Neural progenitor cell (in vitro differentiated cells): ENCODE results near the gene ZNF408. TPM values are rescaled to one million over a fixed set of nuclear protein-coding genes. Genes with fewer than 3 reads are reported as not detected.
"Not testable (repeated sequence)": the region's sequence is repeated elsewhere in the genome, so short reads cannot be mapped to it uniquely, and the experiment has no call there.

ENCODE experiments used
- DNase-seq: peaks from one replicate; pipeline ENCODE4 v3.0.0-alpha.2; 2016; ENCODE audit warnings: low spot score
- H2AFZ ChIP-seq: fragments of 200-600 bp; sonication (generic); replicated peaks from 2 replicates; pipeline ENCODE4 v1.6.1; 2016; ENCODE audit warnings: antibody characterized with exemption
- H3F3A ChIP-seq: fragments of 200-600 bp; sonication (generic); 2 replicates; pipeline ENCODE4 v1.6.1; 2016; ENCODE audit warnings: antibody characterized with exemption, low read depth
- H3K27ac ChIP-seq: fragments of 200-600 bp; sonication (generic); 2 replicates; pipeline ENCODE4 v1.5.1; 2016; ENCODE audit warnings: mild to moderate bottlenecking
- H3K27me3 ChIP-seq: fragments of 200-600 bp; sonication (generic); 2 replicates; pipeline ENCODE4 v1.6.1; 2016; ENCODE audit warnings: mild to moderate bottlenecking, moderate library complexity
- H3K36me3 ChIP-seq: fragments of 200-600 bp; sonication (generic); 2 replicates; pipeline ENCODE4 v1.5.1; 2016
- H3K4me1 ChIP-seq: fragments of 200-600 bp; sonication (generic); 2 replicates; pipeline ENCODE4 v1.6.1; 2016; ENCODE audit warnings: mixed run types
- H3K4me2 ChIP-seq: fragments of 200-600 bp; sonication (generic); 2 replicates; pipeline ENCODE4 v1.6.1; 2016
- H3K4me3 ChIP-seq: fragments of 200-600 bp; sonication (generic); 2 replicates; pipeline ENCODE4 v1.5.1; 2016
- H3K79me2 ChIP-seq: fragments of 200-600 bp; sonication (generic); 2 replicates; pipeline ENCODE4 v1.6.1; 2016; ENCODE audit warnings: low read depth
- H3K9ac ChIP-seq: fragments of 200-600 bp; sonication (generic); 2 replicates; pipeline ENCODE4 v1.6.1; 2016
- H3K9me3 ChIP-seq: fragments of 200-600 bp; sonication (generic); 2 replicates; pipeline ENCODE4 v1.5.1; 2016; ENCODE audit warnings: low read depth
- H4K20me1 ChIP-seq: fragments of 200-600 bp; sonication (generic); 2 replicates; pipeline ENCODE4 v1.6.1; 2016; ENCODE audit warnings: low read depth
- H3K27ac Mint-ChIP-seq: 3 replicates; pipeline ENCODE4 v1.8.0; 2021; ENCODE audit warnings: mixed read lengths
- H3K27me3 Mint-ChIP-seq: 2 replicates; pipeline ENCODE4 v1.8.0; 2022; ENCODE audit warnings: low read depth, mild to moderate bottlenecking, inconsistent platforms, moderate library complexity, mixed read lengths; ENCODE audit not compliant: insufficient read depth
- H3K36me3 Mint-ChIP-seq: 3 replicates; pipeline ENCODE4 v1.8.0; 2021; ENCODE audit warnings: mixed read lengths
- H3K4me1 Mint-ChIP-seq: 3 replicates; pipeline ENCODE4 v1.8.0; 2021; ENCODE audit warnings: mixed read lengths
- H3K4me3 Mint-ChIP-seq: 3 replicates; pipeline ENCODE4 v1.8.0; 2021; ENCODE audit warnings: mild to moderate bottlenecking, moderate library complexity, mixed read lengths
- H3K9me3 Mint-ChIP-seq: 3 replicates; pipeline ENCODE4 v1.8.0; 2020; ENCODE audit warnings: mixed read lengths
- EZH2 ChIP-seq: fragments of 200-600 bp; sonication (generic); IDR thresholded peaks from 2 replicates; pipeline ENCODE4 v1.6.1; 2017; ENCODE audit warnings: antibody characterized with exemption, mild to moderate bottlenecking, moderate library complexity
- EZH2phosphoT487 ChIP-seq: fragments of 200-600 bp; sonication (generic); IDR thresholded peaks from 2 replicates; pipeline ENCODE4 v1.6.1; 2017; ENCODE audit warnings: antibody characterized with exemption
- total RNA-seq: library from RNA; depleted of rRNA; stranded (reverse); fragments of >200 nt; gene quantifications from 2 replicates; pipeline ENCODE4 v1.2.3, GENCODE V29; 2015; ENCODE audit warnings: low replicate concordance
- TF ChIP-seq, protein P1 (sequence below): fragments of 200-600 bp; sonication (generic); IDR thresholded peaks from 2 replicates; pipeline ENCODE4 v1.5.1; 2017; ENCODE audit warnings: antibody characterized with exemption, mild to moderate bottlenecking

The ZNF408 gene
- total RNA-seq, 1 donor from 2014 or later = 2.8 TPM

DNA sequence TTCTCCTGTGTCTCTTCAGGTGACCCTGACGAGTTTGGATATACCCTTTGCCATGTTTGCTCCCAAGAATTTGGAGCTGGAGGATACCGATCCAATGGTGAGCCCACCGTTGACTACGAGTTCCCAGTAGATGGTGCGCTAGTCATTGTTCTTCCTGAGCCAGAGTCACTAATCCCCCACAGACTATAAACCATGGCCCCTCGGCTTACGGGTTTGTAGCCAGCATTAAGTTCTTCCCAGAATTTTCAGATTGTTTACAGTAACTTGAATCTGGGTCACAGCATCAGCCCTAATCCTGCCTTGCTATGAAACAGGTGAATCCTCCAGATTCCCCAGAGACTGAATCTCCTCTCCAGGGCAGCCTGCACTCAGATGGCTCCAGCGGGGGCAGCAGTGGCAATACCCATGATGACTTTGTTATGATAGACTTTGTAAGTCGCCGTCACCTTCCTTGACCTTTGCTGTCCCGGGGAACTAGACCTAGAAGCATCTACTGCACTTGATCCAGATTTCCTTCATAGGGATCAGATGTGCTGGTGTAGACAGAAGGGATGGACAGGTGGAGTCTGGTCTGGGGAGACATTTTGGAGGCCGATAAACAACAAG lies 32.2 kb upstream of the ZNF408 start:
- no peaks in the 10 kb centered on the region for H3K36me3 ChIP-seq
- Mint-ChIP-seq H3K27ac (no peak overlapping the region), H3K4me1 (peaks cover 3% of the 10 kb centered on the region), H3K36me3 (peaks cover 32% of the 10 kb centered on the region), H3K4me3 (no peak overlapping the region), H3K27me3 (peaks cover 2% of the 10 kb centered on the region), H3K9me3 (no peaks in the 10 kb centered on the region)
- H3K4me2 ChIP-seq = no peak overlapping the region
- no peaks in the 10 kb centered on the region for H3K9me3 ChIP-seq
- no peak for DNase-seq
- no peaks in the 10 kb centered on the region for H3K4me1 ChIP-seq
- H4K20me1 ChIP-seq = no peaks in the 10 kb centered on the region
- H3K27ac ChIP-seq = no peak overlapping the region
- no peaks in the 10 kb centered on the region for H3F3A ChIP-seq
- no peaks in the 10 kb centered on the region for H3K79me2 ChIP-seq
- no peaks in the 10 kb centered on the region for H3K27me3 ChIP-seq
- TF ChIP-seq, protein P1, sequence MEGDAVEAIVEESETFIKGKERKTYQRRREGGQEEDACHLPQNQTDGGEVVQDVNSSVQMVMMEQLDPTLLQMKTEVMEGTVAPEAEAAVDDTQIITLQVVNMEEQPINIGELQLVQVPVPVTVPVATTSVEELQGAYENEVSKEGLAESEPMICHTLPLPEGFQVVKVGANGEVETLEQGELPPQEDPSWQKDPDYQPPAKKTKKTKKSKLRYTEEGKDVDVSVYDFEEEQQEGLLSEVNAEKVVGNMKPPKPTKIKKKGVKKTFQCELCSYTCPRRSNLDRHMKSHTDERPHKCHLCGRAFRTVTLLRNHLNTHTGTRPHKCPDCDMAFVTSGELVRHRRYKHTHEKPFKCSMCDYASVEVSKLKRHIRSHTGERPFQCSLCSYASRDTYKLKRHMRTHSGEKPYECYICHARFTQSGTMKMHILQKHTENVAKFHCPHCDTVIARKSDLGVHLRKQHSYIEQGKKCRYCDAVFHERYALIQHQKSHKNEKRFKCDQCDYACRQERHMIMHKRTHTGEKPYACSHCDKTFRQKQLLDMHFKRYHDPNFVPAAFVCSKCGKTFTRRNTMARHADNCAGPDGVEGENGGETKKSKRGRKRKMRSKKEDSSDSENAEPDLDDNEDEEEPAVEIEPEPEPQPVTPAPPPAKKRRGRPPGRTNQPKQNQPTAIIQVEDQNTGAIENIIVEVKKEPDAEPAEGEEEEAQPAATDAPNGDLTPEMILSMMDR = no peak
- TF ChIP-seq EZH2phosphoT487 (no peak), EZH2 (no peak)
- no peak overlapping the region for H2AFZ ChIP-seq
- H3K9ac ChIP-seq = no peak overlapping the region
- no peak overlapping the region for H3K4me3 ChIP-seq

DNA sequence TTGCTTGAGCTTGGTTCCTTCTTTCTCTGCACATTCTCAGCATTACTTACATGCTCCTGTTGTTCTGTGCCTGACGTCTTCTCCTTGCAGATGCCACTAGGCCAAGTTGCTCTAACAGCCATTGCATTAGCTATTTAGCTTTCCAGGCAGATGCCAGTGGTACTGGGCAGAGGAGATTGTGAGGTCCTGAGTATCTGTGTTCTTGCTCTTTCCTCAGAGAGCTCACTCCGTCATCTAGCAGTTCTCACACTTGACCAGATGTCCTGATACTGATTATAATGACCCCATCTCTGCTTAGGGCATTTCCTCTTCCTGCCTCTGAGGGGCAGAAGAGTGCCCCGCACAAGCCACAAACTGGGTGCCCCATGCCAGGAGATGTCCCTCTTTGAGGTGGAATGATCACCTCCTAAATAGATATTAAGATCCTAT lies 31.1 kb upstream of the ZNF408 start:
- TF ChIP-seq EZH2 (no peak), EZH2phosphoT487 (no peak)
- TF ChIP-seq, protein P1 = peak; percentile 47
- no peaks in the 10 kb centered on the region for H3K36me3 ChIP-seq
- peaks cover 31% of the 10 kb centered on the region for H3K36me3 Mint-ChIP-seq

DNA sequence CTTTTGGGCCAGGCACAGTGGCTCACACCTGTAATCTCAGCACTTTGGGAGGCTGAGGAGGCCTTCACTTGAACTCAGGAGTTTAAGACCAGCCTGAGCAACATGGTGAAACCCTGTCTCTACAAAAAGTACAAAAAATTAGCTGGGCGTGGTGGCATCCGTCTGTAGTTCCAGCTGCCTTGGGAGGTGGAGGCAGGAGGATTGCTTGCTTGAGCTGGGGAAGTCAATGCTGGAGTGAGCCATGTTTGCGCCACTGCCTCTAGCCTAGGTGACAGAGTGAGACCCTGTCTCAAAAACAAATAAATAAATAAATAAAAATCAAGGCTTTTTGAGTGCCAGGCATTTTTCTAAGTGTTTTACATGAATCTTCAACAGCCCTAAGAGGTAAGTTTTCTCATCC lies 30.3 kb upstream of the ZNF408 start:
- H3K9ac ChIP-seq, H3K4me3 Mint-ChIP-seq, H3K4me1 ChIP-seq, H3K36me3 ChIP-seq, H3K9me3 ChIP-seq, H3K27ac Mint-ChIP-seq, H3K27ac ChIP-seq, H3K27me3 ChIP-seq, H3K27me3 Mint-ChIP-seq, H3K9me3 Mint-ChIP-seq, H4K20me1 ChIP-seq, H3K79me2 ChIP-seq, H3K4me3 ChIP-seq, H2AFZ ChIP-seq, DNase-seq, H3F3A ChIP-seq, H3K4me2 ChIP-seq: not testable (repeated sequence)
- Mint-ChIP-seq H3K36me3 (peaks cover 29% of the 10 kb centered on the region), H3K4me1 (peaks cover 10% of the 10 kb centered on the region)

More for the DNA sequence above, 31.1 kb upstream of the ZNF408 start:
- no peak overlapping the region for H3K4me3 ChIP-seq
- no peak overlapping the region for H3K4me3 Mint-ChIP-seq
- no peaks in the 10 kb centered on the region for H4K20me1 ChIP-seq
- no peaks in the 10 kb centered on the region for H3F3A ChIP-seq
- H3K4me2 ChIP-seq = no peak overlapping the region
- H3K4me1 ChIP-seq = peaks cover 4% of the 10 kb centered on the region
- H3K9me3 Mint-ChIP-seq = no peaks in the 10 kb centered on the region
- H3K27me3 ChIP-seq = no peaks in the 10 kb centered on the region
- H3K27ac ChIP-seq = no peak overlapping the region
- no peak overlapping the region for H3K27ac Mint-ChIP-seq
- DNase-seq = peak; percentile 18
- H3K79me2 ChIP-seq = no peaks in the 10 kb centered on the region
- no peak overlapping the region for H2AFZ ChIP-seq
- H3K9me3 ChIP-seq = no peaks in the 10 kb centered on the region
- no peak overlapping the region for H3K9ac ChIP-seq
- peaks cover 8% of the 10 kb centered on the region for H3K4me1 Mint-ChIP-seq
- H3K27me3 Mint-ChIP-seq = peaks cover 2% of the 10 kb centered on the region

DNA sequence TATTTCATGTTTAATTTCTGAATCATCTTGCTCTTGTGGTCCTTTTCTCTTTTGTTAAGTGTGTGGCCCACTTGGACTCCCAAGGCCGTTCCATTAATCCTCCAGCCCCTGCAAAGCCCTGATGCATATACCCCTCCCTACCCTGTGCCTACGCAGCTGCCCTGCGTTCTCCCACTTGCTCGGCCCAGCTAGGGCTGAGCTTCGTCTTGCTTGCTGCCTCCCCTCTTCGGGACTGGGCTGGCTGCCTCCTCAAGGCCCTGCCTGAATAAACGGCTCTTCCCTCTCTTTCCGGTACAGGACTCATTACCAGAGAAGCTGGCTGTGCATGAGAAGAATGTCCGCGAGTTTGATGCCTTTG lies 28.9 kb upstream of the ZNF408 start:
- no peaks in the 10 kb centered on the region for H3K27me3 ChIP-seq
- peaks cover 20% of the 10 kb centered on the region for H3K36me3 Mint-ChIP-seq
- no peak for TF ChIP-seq EZH2
- TF ChIP-seq, protein P1 = no peak
- no peak for TF ChIP-seq EZH2phosphoT487
- H4K20me1 ChIP-seq = no peaks in the 10 kb centered on the region
- H3K79me2 ChIP-seq = no peaks in the 10 kb centered on the region
- peaks cover 7% of the 10 kb centered on the region for H3K4me1 Mint-ChIP-seq
- H3K4me1 ChIP-seq = peaks cover 8% of the 10 kb centered on the region
- peaks cover 2% of the 10 kb centered on the region for H3K27me3 Mint-ChIP-seq
- no peaks in the 10 kb centered on the region for H3K9me3 Mint-ChIP-seq
- peaks cover 8% of the 10 kb centered on the region for H3F3A ChIP-seq
- no peak for DNase-seq
- H2AFZ ChIP-seq = no peak overlapping the region
- H3K9me3 ChIP-seq = no peaks in the 10 kb centered on the region
- no peak overlapping the region for H3K4me3 ChIP-seq
- no peak overlapping the region for H3K27ac ChIP-seq
- H3K4me2 ChIP-seq = no peak overlapping the region
- no peaks in the 10 kb centered on the region for H3K36me3 ChIP-seq
- H3K27ac Mint-ChIP-seq = no peak overlapping the region
- no peak overlapping the region for H3K9ac ChIP-seq
- no peak overlapping the region for H3K4me3 Mint-ChIP-seq
